Measurements from ENCODE around the gene FAM228B. TPM values are rescaled to one million over a fixed set of nuclear protein-coding genes. Genes with fewer than 3 reads are reported as not detected.

Gene FAM228B
- total and polyA plus RNA-seq, 12 donors, result 4.7 to 76.4 (median 27.3) TPM

- Histone ChIP-seq H3K9me3 (no peaks in the 10 kb centered on the region), H3K27me3 (no peaks in the 10 kb centered on the region), H3K27ac (peak within 1 kb of the TSS; percentile 19 to 90 (median 84)), H3K4me1 (peaks cover 5 to 24% (median 20%) of the 10 kb centered on the region in 9 donors), H3K36me3 (peaks cover 0 to 66% (median 0%) of the 10 kb centered on the region in 9 donors), H3K4me3 (peak within 1 kb of the TSS; percentile 55 to 92 (median 76))
- DNase-seq (peak; percentile 96 to 97), ATAC-seq (peak; percentile 95 to 98 (median 97))
- 0 to 1% methylated on average over 56 to 64 of the region's 64 CpGs for WGBS, 2 donors
- intact Hi-C loops (cut with DNase I), result loop anchor here in 5 of 10 donors (2.0 to 5.0 kb wide), 4 partner anchors 29 to 149 kb away; partner anchors contain the start of genes ATAD2B (in 4 of the 5), FAM228B (in 1 of the 5), PFN4 (in 1 of the 5) and WDCP (in 1 of the 5)
- no peak for TF ChIP-seq CTCF (IDR thresholded peaks at IDR 0.05)
Measured at GRCh38 chr2:24075915-24076848, 47.1 kb upstream of the FAM228B start, which contains the start of gene SF3B6. Gene SF3B6, minus strand, starts transcription at chr2:24076326. Its CDS starts 97 bp downstream, at chr2:24076229.

DNA sequence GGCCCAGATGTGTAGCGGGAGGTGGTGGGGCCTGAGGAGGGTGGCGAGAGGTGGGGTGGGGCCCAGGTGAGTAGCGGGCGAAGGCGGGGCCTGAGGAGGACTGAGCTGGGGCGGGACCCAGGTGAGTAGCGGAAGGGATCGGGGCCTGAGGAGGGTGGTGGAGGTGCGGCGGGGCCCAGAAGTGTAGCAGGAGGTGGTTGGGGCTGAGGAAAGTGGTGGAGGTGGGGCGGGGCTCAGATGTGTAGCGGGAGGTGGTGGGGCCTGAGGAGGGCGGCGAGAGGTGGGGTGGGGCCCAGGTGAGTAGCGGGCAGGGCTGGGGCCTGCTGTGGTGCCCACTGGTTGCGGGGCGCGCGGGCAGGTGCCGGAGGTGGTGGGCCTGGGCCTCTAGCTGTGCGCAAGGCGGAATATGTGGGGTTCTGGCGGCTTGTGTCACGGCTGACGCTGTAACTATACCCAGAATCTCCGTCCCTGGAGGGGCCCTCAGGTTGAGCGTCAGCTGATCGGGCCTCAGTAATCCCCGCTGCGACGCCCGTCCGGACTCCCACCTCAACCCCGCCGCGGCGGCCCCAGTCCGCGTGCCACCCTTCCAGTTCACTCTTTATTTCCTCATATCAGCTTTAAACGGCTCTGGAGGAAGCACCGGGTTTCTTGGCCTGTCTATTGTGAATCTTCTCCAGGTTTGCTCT, 46.3 kb upstream of the FAM228B start:
- Histone ChIP-seq H3K4me1 (peaks cover 5 to 24% (median 20%) of the 10 kb centered on the region in 9 donors), H3K27me3 (no peaks in the 10 kb centered on the region), H3K27ac (peak overlapping the region; percentile 19 to 90 (median 84)), H3K36me3 (peaks cover 0 to 66% (median 0%) of the 10 kb centered on the region in 9 donors), H3K9me3 (no peaks in the 10 kb centered on the region), H3K4me3 (peak overlapping the region; percentile 55 to 92 (median 76))
- WGBS, 2 donors, result 4 to 5% methylated on average over 32 to 41 of the region's 41 CpGs
- TF ChIP-seq CTCF (IDR thresholded peaks at IDR 0.05), result no peak
- DNase-seq, result peak in 1 of 2 donors; percentile 10
- intact Hi-C loops (cut with DNase I), result loop anchor here in 5 of 10 donors (2.0 to 5.0 kb wide), 4 partner anchors 30 to 150 kb away; partner anchors contain the start of genes ATAD2B (in 4 of the 5), FAM228B (in 1 of the 5), PFN4 (in 1 of the 5) and WDCP (in 1 of the 5)
- peak in 6 of 8 donors; percentile 1 to 11 (median 2) for ATAC-seq

- peaks cover 5 to 24% (median 20%) of the 10 kb centered on the region in 9 donors for H3K4me1 ChIP-seq
- no peaks in the 10 kb centered on the region for H3K27me3 ChIP-seq
- DNase-seq, result no peak
- TF ChIP-seq CTCF (IDR thresholded peaks at IDR 0.05), result no peak
- whole genome bisulfite sequencing, 2 donors, result 14 to 17% methylated on average over 9 of the region's 9 CpGs
- H3K4me3 ChIP-seq, result peak overlapping the region in 9 of 10 donors; percentile 55 to 92 (median 75)
- ATAC-seq, result peak in 1 of 8 donors; percentile 2
- H3K27ac ChIP-seq, result peak overlapping the region in 9 of 10 donors; percentile 79 to 90 (median 84)
- no peaks in the 10 kb centered on the region for H3K9me3 ChIP-seq
- intact Hi-C loops (cut with DNase I), result loop anchor here in 5 of 10 donors (2.0 to 5.0 kb wide), 4 partner anchors 31 to 151 kb away; partner anchors contain the start of genes ATAD2B (in 4 of the 5), FAM228B (in 1 of the 5), PFN4 (in 1 of the 5) and WDCP (in 1 of the 5)
- H3K36me3 ChIP-seq, result peaks cover 0 to 66% (median 0%) of the 10 kb centered on the region in 9 donors
Measured at GRCh38 chr2:24077535-24077877, 45.8 kb upstream of the FAM228B start.
